H1 (cell line): ENCODE results near the gene CC2D1A.

Experiments used
- BRCA1 ChIP-seq: IDR thresholded peaks from 2 replicates; pipeline ENCODE4 v1.6.1; 2012; ENCODE audit warnings: low read depth, low read length, improper control_type of control experiment
- CEBPB ChIP-seq: IDR thresholded peaks from 2 replicates; pipeline ENCODE4 v1.6.1; 2012; ENCODE audit warnings: low read depth, low read length
- CHD1 ChIP-seq: IDR thresholded peaks from 2 replicates; pipeline ENCODE4 v1.6.1; 2012; ENCODE audit warnings: low read depth, low read length, improper control_type of control experiment
- JUN ChIP-seq: IDR thresholded peaks from 2 replicates; pipeline ENCODE4 v1.6.1; 2011; ENCODE audit warnings: low read depth, mild to moderate bottlenecking, improper control_type of control experiment, low read length
- JUND ChIP-seq: IDR thresholded peaks from 2 replicates; pipeline ENCODE4 v1.6.1; 2011; ENCODE audit warnings: mild to moderate bottlenecking, improper control_type of control experiment, low read length
- POLR2AphosphoS5 ChIP-seq: IDR thresholded peaks from 2 replicates; pipeline ENCODE4 v1.6.1; 2011; ENCODE audit warnings: low read depth, low read length
- SIN3A ChIP-seq, 2 experiments: IDR thresholded peaks in 1 of 2; conservative IDR thresholded peaks in 1 of 2; 2 replicates each; pipeline ENCODE4 v1.6.1; 2011 to 2012; ENCODE audit warnings: low read length in 2 of 2, improper control_type of control experiment in 1 of 2, low read depth in 1 of 2, mild to moderate bottlenecking in 1 of 2
- TBP ChIP-seq: IDR thresholded peaks from 2 replicates; pipeline ENCODE4 v1.6.1; 2011; ENCODE audit warnings: low read depth, low read length, improper control_type of control experiment
- TF ChIP-seq, protein P1 (sequence below), 3 experiments: IDR thresholded peaks; 1 replicate in 2 of 3; 2 replicates in 1 of 3; pipeline versions ENCODE4 v1.5.1 to v1.6.1; 2011; ENCODE audit warnings: low read length in 3 of 3, mild to moderate bottlenecking in 3 of 3, inconsistent platforms in 2 of 3, low read depth in 1 of 3, moderate library complexity in 1 of 3; ENCODE audit not compliant: insufficient read depth in 1 of 3; ENCODE audit errors: control extremely low read depth in 1 of 3

GRCh38 chr19:13935765-13936510 is 29.9 kb downstream of the CC2D1A start:
- TF ChIP-seq BRCA1 (no peak), CEBPB (no peak), POLR2AphosphoS5 (no peak), SIN3A (conservative IDR thresholded peaks at IDR 0.05 in 1 of 2, IDR thresholded peaks at IDR 0.05 in 1 of 2; ENCODE audit: low read depth in 1 of 2, low read length in 2 of 2) (no peak), CHD1 (no peak), JUND (no peak), TBP (no peak), JUN (no peak)
- TF ChIP-seq, protein P1, sequence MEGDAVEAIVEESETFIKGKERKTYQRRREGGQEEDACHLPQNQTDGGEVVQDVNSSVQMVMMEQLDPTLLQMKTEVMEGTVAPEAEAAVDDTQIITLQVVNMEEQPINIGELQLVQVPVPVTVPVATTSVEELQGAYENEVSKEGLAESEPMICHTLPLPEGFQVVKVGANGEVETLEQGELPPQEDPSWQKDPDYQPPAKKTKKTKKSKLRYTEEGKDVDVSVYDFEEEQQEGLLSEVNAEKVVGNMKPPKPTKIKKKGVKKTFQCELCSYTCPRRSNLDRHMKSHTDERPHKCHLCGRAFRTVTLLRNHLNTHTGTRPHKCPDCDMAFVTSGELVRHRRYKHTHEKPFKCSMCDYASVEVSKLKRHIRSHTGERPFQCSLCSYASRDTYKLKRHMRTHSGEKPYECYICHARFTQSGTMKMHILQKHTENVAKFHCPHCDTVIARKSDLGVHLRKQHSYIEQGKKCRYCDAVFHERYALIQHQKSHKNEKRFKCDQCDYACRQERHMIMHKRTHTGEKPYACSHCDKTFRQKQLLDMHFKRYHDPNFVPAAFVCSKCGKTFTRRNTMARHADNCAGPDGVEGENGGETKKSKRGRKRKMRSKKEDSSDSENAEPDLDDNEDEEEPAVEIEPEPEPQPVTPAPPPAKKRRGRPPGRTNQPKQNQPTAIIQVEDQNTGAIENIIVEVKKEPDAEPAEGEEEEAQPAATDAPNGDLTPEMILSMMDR (IDR thresholded peaks at IDR 0.05; ENCODE audit: control extremely low read depth in 1 of 3, insufficient read depth in 1 of 3, low read depth in 1 of 3, low read length in 3 of 3), result no peak
